LNCaP clone FGC (cell line): ENCODE data around the gene RWDD3.

Experiments used
- DNase-seq: peaks from one replicate; pipeline ENCODE4 v3.0.0-alpha.2; 2011; ENCODE audit warnings: low read depth
- H3K4me3 ChIP-seq: 2 replicates; pipeline ENCODE4 v1.5.1; 2011; ENCODE audit warnings: mild to moderate bottlenecking, low read depth, low read length, control low read depth
- CTCF ChIP-seq: IDR thresholded peaks from 2 replicates; pipeline ENCODE4 v1.5.1; 2012; ENCODE audit warnings: mild to moderate bottlenecking; ENCODE audit not compliant: control insufficient read depth, insufficient read depth; ENCODE audit errors: extremely low read depth

Gene RWDD3

DNA sequence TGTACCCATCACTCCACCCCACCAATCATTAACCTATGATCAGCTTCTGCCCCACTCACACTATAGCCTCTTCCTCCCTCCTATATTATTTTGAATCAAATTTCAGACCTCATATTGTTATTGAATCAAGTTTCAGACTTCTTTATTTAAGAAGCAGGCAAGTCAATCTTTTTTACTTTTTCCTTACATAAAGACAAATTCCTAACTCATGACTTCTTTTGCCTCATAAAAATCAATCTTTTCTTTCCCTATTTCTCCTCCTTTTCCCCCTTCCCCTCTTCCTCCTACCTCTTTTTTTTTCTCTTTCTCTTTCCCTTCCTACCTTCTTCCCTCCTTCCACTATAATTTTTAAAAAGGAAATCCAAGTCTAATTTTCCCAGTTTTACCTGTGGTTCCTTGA lies 4.3 kb upstream of the RWDD3 start:
- no peak for TF ChIP-seq CTCF
- no peak overlapping the region for H3K4me3 ChIP-seq
- no peak for DNase-seq

DNA sequence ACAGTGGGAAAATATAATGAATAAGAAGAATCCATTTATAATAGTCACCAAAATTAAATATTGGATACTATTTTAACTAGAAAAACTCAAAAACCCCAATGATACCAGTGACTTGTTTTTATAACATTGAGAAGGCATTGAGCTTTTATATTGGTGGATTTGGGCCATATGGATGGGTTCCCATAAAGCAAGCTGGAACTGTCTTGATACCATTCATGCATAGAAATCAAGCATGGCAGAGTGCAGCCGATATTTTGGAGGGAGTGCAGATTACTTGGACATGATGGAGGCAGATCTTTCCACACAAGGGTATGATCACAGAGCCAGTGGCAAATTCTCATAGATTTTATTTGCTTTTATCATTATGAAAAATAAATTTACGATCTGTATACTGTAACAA lies 3.8 kb upstream of the RWDD3 start:
- no peak overlapping the region for H3K4me3 ChIP-seq
- DNase-seq, result no peak
- TF ChIP-seq CTCF, result no peak

- no peak overlapping the region for H3K4me3 ChIP-seq
- TF ChIP-seq CTCF, result no peak
- DNase-seq, result no peak
Observed at GRCh38 chr1:95230768-95231191, 3.2 kb upstream of the RWDD3 start.

- TF ChIP-seq CTCF, result no peak
- DNase-seq, result no peak
- H3K4me3 ChIP-seq, result no peak overlapping the region
Observed at GRCh38 chr1:95232646-95233318, 1.2 kb upstream of the RWDD3 start.

DNA sequence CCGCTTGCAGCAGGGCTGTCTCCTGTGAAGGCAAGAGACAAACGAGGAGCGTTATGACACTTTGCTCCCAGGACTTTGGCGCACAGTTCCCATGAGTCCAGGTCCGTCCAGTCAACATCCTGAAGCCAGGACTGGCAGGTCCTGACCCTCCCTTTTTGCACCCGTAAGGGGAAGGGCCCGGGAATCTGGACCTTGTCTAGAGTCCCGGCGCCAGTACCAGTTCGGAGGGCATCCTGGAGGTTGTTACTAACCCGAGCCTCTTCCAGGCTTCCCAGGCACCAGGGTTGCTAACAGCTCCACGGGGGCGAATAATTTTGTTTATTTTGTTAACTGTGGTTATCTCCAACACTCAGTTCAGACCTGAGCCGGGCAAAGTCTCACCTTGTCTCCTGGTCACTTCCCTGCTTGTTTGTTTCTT lies 682 bp upstream of the RWDD3 start:
- TF ChIP-seq CTCF, result no peak

DNA sequence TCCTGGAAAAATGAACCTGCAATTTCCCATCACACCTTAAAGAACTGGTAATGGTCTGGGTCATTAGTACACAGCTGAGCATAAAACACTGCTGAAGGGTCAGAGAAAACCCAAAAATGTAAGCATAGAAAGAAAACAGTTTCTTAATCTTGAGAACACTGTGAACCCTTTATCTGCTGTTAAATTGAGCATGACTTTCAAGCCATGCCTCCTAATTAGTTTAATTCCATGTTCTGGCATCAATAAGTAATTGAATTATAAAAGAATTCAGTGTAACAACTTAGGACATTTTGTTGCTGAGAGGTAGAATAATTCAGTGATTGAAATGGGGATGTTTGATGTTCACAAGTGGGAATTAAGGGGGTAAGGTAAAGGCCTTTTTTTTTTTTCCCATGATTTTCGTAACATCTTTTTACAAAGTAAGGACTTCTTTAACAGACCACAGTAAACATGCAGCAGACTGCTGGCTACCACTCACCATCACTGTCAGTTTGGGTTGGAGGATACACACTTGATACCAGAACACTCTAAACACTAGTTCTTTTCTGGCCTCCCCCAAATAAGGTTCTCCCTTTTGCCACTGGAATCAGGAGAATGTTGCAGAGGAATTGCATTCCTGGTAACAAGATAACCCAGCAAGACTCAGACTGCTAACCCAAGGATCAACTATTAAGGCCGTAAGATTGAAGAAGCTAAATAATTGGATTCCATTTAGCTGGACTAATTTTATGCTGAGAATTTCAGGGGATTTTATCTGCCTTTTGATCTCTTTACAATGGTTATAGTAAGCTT lies 3.0 kb downstream of the RWDD3 start:
- no peak for DNase-seq
- no peak for TF ChIP-seq CTCF
- H3K4me3 ChIP-seq, result no peak overlapping the region

More for the DNA sequence above, 682 bp upstream of the RWDD3 start:
- DNase-seq, result no peak
- peak overlapping the region; percentile 43 for H3K4me3 ChIP-seq
